Spleen (tissue), 7 donors: ENCODE measurements around the gene AGXT2.

Source experiments
- POLR2A ChIP-seq, 3 donors: fragments of 450-650 bp; IDR thresholded peaks; one replicate each; pipeline ENCODE4 v1.5.1; 2017; ENCODE audit warnings: antibody characterized with exemption in 3 of 3, mild to moderate bottlenecking in 1 of 3
- POLR2AphosphoS5 ChIP-seq, 3 donors: sonication (generic); formaldehyde crosslinking; IDR thresholded peaks; one replicate each; pipeline ENCODE4 v1.5.1; 2017; ENCODE audit warnings: antibody characterized with exemption in 3 of 3
- TF ChIP-seq, protein P1 (sequence below), 11 experiments: fragments of 200-600 bp in 7 of 11; fragments of 450-650 bp in 4 of 11; sonication (generic) in 4 of 11; IDR thresholded peaks in 8 of 11; conservative IDR thresholded peaks in 3 of 11; 1 replicate in 7 of 11; 2 replicates in 4 of 11; pipeline versions ENCODE4 v1.4.0 to v1.8.0; 2016 to 2021; ENCODE audit warnings: antibody characterized with exemption in 11 of 11, inconsistent platforms in 4 of 11, mild to moderate bottlenecking in 1 of 11
- donor health status: DM: no; HTN: no; CAD: no; lungs with moderate emphysema.
- donor health status: DM: no; HTN: no; CAD: no.
- donor health status: DM: no; HTN: no; CAD: no.

- TF ChIP-seq POLR2AphosphoS5 (IDR thresholded peaks at IDR 0.05) (no peak), POLR2A (IDR thresholded peaks at IDR 0.05) (no peak)
- TF ChIP-seq, protein P1, sequence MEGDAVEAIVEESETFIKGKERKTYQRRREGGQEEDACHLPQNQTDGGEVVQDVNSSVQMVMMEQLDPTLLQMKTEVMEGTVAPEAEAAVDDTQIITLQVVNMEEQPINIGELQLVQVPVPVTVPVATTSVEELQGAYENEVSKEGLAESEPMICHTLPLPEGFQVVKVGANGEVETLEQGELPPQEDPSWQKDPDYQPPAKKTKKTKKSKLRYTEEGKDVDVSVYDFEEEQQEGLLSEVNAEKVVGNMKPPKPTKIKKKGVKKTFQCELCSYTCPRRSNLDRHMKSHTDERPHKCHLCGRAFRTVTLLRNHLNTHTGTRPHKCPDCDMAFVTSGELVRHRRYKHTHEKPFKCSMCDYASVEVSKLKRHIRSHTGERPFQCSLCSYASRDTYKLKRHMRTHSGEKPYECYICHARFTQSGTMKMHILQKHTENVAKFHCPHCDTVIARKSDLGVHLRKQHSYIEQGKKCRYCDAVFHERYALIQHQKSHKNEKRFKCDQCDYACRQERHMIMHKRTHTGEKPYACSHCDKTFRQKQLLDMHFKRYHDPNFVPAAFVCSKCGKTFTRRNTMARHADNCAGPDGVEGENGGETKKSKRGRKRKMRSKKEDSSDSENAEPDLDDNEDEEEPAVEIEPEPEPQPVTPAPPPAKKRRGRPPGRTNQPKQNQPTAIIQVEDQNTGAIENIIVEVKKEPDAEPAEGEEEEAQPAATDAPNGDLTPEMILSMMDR (IDR thresholded peaks at IDR 0.05 in 8 of 11, conservative IDR thresholded peaks at IDR 0.05 in 3 of 11) = no peak
Measured at GRCh38 chr5:35002459-35002858, 45.3 kb downstream of the AGXT2 start.
